HG03432 (cell line): Measurements from ENCODE around the gene MAFG.

ENCODE experiments used
- ATAC-seq: cut with Tn5 transposase; IDR thresholded peaks from one replicate; pipeline ENCODE4 v1.9.1; 2021; ENCODE audit warnings: mild to moderate bottlenecking, moderate library complexity; ENCODE audit not compliant: unreplicated experiment

Gene MAFG

DNA sequence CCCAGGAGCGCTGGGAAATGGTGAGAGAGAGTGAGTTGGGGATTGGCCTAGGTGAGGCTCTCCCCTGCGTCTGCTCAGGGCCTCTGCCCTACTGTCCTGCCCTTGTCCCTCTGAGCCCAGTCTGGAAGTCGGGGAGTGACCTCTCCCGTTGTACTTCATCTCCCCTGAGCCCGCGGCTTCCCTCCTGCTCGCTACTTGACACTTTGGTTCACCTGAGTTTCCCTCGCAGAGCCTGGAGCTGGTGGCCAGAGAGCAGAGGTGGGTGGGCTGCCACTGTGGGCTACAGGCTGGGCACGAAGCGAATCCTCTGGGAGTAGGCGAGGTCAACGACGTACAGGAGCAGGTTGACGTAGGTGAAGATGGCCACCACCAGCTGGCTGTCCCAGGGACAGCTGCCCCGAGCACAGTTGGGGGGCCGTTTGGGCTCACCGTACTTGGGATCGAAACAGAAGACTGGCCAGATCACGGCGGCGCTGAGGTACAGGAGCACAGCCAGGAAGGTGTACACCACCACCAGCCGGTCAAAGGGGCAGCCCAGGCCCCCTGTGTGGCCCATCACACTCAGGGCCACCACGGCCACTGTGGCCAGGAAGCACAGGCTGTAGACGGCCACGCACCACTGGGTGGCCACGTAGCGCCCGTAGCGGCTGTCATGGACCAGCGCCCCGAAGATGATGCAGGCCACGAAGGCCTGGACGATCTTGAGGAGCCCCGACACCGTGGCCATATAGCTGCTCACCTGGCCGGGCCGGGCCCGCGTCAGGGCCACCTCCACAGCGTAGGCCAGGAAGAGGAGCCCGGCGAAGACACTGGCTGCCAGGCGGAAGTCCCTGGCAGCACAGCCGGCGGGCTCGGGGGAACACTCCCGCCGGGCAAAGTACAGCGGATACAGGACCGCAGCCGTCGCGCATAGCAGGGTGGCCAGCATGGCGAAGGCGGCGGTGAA lies 13.3 kb upstream of the MAFG start:
- ATAC-seq = no peak

DNA sequence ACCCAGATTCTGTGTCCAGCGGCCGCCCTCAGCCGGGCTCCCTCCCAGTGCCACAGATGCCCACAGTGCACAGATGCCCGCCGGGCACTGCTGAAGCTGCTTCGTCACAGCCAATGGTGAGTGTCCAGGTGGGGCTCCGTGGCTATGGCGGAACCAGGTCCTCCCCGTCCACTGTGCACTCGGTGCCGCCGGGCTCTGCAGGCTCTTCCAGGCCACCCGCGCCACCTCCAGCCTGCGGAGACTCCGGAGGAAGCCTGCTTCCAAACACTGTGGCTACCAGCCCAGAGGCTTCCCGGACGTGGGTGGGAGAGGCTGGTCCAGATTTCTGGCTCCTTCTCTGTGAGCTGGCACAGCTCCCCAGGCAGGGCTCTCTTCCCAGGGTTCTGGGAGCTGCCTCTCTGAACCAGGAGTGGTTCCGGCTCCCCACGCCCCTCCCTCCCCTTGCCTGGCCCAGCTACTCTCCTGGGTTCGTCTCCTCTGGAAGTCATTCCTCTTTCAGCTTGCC lies 12.4 kb upstream of the MAFG start:
- ATAC-seq = no peak

DNA sequence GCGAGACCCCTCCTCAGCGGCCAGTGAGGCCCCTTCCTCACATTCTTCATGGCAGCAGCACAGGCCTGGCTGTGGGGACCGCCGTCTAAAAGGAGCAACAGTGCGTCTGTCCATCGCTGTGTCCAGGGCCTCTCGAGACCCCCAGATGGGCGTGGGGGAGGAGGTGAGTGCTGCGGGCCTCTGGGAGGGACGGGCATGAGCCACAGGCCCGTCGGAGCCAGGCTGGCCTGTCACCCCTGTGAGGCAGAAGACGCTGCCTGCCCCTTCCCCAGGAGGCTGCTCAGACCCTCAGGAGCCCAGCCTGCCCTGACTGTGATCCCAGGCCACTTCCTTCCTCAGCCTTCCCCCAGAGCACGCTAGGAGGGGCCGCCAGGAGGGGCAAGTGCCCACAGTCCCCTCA lies 11.7 kb upstream of the MAFG start:
- ATAC-seq = no peak

DNA sequence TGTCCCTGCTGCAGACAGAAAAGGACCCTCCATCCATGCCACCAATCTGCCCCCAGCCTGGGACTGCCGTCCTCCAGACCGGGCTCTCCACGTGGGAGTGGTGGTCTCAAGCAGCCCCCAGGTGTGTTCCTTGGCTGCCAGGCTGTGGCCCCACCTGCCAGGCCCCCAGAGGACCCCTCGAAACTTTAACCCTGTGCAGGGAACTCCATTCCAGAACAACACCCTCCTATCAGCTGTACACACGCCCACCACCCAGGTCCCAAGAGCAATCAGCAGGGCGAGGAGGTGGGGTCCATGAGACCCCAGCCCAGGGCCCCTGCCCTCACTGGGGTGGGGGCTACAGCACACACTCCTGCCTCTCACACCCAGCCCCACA lies 8.2 kb upstream of the MAFG start:
- no peak for ATAC-seq

DNA sequence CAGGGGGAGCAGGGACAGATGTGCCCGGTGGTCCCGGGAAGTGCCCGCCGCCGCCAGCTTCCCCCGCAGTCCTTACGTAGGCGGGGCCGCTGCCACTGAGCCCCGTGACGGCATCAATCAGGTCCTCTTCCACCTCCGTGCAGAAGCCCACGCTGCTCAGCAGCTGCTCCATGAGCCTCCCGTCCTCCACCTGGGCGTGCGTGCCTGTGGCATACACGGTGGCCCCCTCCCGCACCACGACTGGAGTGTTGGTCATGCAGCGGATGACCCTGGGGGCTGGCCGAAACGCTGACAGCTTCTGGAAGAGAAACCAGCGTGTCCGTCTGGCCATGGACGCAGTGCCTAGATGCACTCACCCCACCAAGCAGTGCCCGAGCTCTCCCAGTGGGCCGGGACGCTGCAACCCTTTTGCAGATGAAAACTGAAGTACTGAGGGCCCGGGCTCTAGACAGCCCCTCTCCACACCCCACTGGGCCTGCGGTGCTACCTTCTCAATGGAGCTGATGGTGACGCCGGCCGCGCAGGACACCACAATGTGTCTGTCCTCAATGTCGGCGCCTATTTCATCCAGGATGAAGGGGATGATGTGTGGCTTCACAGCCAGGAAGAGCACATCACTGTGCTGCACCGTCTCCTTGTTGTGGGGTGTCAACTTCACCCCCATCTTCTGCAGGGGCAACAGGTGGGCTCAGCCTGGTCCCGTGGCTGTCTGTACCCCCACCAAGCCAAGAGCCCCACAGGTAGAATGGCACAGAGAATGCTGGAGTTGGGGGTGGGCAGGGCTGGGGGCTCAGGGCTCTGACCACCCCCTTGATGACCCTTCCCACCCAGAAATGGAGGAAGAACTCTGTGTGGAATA lies 7.5 kb upstream of the MAFG start:
- ATAC-seq = no peak

DNA sequence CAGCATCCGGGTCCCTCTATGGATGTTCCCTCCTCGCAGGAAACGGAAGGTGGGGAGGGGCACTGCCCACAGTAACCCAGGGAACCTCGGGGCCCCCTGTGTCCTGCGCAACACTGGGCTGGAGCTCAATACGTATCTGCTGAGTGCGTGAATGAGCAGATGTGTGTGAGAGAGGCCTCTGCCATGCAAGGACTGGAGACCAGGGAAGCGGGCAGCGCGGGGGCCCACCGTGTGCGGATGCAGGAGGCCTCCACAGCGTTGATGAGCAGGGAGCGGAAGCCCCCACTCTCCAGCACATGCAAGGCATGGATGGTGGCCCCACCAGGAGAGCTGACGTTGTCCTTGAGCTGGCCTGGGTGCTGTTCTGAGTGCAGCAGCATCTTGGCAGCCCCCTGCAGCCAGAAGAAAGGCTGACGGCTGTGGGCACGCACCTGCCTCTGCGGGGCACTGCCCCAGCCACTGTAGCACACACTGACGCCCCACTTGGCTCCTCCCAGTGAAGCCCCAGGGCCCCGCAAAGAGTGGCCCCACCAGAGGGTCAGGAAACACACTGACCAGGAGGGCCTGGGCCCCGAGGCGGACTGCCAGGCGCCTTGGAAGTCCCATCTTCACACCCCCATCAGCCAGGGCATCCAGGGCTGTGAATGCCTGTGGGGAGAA lies 6.7 kb upstream of the MAFG start:
- ATAC-seq = no peak

DNA sequence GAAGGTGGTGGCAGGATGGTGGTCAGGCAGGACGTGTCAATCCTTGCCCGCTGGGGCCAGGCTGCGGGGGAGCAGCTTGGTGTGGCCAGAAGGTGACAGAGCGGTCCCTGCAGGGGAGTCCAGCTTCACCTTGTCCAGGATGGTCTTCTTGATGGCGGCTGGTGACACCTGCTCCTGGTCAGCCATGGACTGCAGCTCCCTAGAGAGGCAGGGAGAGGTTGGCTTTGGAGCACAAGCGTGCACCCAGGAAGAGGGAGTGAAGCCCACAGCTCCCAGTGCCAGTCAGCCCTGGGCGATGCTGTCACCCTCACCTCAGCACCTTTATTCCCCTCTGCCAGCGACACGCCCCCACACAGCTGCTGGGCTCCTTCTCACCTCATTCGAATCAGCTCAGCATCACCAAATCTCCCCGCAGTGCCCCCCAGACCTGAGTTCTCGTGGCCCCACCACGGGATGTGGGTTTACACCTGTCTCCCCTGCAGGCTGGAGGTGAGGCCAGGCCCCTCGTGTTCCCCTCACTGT lies 5.7 kb upstream of the MAFG start:
- no peak for ATAC-seq

DNA sequence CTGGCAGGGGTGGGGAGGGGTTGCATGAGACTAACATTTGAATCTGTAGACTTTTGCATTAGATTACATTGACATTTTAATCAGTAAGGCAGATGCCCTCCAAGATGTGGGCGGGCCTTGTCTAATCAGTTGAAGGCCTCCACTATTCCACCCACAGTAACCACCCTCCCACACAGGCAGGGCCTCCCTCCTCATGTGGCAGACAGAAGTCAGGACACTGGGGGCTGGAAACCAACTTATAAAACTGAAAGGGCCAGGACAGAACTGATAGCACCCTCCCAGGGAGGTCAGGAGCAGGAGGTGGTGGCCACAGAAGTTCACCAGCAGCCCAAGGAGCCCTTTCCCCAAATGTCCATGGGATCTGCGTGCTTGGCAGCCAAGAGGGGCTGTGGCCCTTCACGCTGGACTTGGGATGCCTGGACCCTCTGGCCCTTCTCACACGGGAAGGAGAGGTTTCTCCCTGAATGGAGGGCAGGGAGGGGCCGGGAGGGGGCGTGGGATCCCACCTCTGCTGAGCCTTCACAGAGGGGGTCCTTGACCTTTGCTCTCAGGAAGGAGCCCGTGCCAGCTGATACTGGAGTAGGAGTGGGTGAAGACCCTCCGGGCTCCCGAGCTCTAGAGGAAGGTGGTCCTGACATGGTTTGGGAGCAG lies 4.9 kb upstream of the MAFG start:
- no peak for ATAC-seq

DNA sequence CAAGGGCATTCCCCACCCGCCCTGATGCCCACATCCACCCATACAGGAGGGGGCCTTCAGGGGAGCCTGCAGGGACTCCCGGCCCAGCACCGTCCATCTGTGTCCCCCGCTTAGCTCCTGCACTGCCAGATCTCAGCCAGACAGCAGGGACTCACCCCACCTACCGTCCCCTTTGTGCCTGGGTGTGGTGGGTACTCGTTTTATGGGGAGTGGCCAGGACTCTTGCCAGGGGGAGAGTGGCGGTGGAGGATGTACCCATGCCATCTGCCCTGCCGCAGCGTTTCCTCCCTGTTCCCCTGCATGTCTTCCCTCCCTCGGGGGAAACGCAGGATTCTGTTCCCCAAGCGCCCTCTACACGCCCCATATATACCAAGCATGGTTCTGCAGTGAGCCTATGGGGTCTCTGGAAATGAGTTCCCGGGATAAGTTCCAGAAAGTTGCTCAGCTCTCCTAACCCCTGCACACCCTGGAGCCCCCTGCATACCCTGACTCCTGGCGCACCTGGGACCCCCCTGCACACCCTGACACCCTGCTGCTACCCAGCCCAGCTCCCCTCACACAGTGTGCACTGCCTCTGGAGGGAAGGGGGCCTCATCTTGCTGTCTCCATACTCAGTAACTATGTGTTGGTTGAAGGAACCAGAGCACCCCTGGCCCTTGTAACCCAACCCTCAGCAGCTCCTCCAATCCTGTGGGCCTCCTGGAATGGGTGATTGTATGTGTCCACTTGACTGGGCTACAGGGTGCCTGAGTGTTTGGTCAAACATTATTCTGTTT lies 4.2 kb upstream of the MAFG start:
- ATAC-seq = no peak

DNA sequence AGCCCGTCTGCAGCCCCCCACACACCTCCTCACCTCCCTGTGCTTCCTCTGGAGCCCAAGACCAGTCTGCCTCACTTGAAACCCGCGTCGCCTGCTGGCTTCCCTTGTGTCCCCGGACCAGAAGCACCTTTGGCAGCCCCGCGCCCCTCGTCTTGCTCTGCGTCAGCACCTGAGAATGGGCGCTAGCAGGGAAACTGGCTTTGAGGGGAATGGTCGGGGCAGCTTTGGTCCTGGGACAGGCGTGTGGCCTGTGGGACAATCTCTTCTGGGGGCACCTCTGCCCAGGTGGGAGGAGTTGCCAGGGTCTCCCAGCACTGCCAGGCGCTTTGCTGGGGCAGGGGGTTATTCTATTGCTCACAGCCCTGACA lies 3.6 kb upstream of the MAFG start:
- ATAC-seq = no peak

DNA sequence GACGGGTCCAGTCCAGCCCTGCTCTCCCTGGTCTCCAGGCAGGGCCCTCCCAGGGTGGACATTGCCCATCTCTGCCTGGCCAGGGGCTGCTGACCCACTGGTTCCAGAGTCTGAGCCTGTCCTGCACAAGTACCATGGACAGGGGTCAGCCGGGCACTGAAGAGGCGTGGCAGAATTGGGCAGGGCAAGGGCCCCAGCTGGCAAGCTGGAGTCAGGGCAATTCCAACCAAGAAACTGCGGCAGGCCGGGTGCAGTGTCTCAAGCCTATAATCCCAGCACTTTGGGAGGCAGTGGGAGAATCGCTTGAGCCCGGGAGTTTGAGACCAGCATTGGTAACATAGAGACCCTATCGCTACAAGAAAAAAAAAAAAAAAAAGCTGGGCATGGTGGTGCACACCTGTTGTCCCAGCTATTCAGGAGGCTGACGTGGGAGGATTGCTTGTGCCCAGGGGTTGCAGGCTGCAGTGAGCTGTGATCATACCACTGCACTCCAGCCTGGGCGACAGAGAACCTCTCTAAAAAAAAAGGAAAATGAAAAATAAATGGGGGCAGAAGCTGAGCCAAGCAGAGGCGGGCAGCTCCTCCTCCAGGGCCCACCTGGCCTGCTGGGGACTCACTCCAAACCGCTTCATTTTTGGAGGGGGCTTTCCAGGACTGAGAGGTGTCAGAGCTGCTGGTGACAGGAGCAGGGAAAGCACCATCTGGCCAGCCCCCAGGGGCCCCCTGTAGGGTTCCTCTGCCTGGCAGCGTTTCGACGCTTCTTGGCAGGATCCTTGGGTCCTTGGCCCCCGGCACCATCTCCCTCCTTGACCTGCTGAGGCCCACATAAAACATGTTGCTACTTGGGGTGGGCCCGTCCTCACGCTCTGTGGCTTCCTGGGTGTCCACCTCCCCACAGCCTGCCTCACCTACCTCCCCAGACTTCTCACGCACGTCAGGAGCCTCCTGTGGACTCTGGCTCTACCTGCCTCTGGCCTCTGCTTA lies 2.9 kb upstream of the MAFG start:
- no peak for ATAC-seq

DNA sequence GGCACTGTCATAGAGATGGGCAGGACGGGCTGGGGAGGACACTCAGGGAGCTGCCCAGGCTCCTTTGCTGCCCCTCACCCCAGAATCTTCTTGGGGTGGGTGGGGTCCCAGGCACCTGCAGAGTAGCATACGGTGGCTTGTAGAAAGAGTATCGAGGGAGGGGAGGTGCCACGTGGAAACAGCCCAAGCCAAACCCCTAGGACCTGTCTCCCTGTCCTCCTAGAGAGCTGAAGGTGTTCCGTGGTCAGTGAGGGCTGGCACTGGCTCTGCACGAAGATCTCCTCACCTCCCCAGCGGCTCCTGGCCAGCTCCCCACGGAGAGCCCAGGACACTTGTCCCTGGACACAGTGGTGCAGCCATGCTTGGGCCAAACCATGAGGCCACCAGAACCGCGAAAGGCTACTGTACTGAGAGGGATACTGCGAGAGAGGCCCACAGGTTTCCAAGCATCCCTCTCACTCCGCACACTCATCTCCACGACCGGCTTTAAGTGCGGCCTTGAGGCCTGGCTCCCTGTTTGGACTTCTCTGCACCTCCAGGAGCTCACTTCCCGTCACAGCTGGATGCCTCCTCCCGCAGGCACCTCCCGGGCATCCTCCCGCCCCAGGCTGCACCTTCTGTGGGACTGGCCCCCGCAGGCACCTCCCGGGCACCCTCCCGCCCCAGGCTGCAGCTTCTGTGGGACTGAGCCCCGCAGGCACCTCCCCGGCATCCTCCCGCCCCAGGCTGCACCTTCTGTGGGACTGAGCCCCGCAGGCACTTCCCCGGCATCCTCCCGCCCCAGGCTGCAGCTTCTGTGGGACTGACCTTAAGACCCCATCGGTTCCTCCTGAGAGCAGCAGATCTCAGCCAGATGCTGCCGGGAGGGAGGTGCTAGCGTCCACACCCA lies 2.0 kb upstream of the MAFG start:
- ATAC-seq = no peak

DNA sequence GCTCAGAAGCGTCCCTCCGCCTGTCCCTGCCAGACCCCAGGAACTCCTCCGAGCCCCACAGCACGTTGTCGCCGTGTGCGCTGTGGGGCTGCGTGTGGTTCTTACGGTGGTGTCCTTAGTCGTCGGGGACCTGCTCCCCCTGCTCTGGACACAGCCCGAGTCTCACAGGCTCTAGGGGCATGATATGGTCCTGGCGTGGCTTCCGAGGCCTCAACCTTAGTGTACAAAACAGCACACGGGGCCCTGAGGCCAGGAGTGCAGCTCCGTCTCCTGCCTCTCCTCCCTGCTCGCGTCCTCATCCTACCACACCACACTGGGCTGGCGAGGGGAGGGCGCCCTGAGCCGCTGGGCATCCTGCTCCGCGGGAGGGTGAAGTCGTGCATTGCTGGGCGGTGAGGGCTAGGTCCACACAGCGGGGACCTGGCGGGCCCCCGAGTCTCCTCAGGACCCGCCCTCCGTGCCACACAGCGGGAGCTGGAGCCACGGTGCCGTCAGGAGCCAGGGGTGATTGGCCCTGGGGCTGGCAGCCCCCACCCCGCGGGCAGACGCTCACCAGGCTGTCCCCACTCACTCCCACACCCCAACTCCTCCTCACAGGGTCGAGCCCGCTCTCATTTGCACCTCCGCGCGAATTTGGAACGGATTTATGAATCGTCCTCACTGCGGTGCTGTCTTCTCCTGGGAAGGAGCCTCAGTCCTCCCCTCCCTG lies 1.2 kb upstream of the MAFG start:
- no peak for ATAC-seq

DNA sequence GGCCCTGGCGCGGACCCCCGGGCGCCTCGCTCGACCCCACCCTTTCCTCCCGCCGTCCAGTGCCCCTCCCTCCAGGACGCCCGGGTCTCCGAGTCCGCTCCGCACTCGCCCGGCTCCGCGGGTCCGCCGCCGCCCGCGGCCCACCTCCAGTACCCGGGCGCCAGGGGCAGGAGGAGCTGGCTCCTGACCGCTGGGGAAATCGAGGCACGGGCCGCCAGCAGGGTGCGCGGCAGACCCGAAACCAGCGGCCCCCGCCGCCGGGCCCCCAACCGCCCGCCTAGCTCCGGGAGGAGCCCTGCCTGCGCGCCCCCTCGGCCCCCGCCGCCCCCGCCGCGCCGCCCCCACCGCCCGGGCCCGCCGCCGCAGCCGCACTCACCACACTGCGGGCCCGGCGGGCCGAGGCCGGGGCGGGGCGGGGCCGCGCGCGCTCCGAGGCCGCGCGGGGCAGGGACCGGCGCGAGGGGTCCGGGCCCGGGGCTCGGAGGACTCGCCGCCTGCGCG lies 333 bp downstream of the MAFG start:
- ATAC-seq = no peak

DNA sequence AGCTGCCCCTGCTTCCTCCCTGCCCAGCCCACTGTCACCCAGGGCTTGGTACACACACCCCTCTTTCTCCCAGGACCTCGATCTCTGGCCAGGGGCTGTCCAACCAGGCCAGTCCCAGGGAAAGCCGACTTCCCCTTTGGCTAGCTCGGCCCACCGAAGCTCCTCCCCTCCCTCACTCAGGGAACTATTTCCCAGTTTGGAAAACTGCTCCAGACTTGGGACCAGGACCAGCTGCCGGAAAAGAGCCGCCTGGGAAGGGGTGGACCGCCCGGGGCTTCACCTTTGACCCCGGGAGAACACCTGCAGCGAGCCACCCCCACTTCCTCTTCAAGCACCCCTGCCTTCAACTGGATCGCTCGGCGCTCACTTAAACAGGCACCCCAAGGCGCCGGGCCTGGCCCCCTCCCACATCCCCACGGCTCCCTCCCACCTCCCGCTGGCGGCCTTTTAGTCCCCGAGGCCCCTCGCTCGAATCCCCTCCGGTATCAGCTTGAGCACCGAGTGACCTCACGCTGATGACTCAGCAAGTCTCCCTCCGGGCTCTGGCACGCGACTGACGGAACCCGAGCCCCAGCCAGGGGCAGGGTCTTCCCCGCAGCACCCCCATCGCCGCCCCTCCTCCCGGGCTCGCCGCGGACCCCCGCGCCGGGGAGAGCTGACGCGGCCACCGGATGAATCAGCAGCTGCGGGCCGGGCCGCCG lies 934 bp downstream of the MAFG start:
- peak; percentile 25 for ATAC-seq

DNA sequence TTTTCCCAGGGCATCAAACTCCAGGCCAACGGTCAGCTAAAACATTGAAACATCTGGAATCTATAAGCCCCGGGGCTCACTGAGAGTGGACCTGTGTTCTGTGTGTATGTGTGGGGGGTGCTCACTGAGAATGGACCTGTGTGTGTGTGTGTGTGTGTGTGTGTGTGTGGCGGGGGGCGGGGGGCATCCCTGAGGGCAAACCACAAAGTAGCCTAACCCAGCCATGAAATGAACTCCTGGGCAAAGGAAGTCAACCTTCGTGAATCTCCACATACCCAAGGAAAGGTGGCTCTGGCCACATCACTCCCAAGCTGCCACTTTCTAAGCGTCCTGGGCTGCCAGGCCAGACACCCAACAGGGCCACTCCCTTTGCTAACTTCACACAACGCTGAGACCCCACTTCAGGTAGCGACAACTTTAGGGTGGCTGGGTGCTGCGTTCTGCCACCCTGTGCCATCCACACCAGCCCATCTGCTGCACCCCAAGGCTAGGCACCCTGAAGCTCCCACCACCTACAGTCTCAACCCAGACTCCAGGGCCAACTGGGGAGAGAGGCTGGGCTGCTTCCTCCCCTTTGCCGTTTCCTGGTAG lies 1.6 kb downstream of the MAFG start:
- ATAC-seq = no peak
